HL-60 (cell line): ENCODE results near the gene OR52M1.

ENCODE experiments used
- DNase-seq, 2 experiments: peaks; one replicate each; pipeline ENCODE4 v3.0.0-alpha.2; 2010 to 2020; ENCODE audit warnings: low read depth in 1 of 2, low spot score in 1 of 2
- H3K27ac ChIP-seq: fragments of 250-450 bp; sonication (Bioruptor Pico); replicated peaks from 2 replicates; pipeline ENCODE4 v1.5.1; 2020; ENCODE audit warnings: mild to moderate bottlenecking, moderate library complexity
- H3K27me3 ChIP-seq: fragments of 250-450 bp; sonication (Bioruptor Pico); 2 replicates; pipeline ENCODE4 v1.5.1; 2021; ENCODE audit warnings: mild to moderate bottlenecking, moderate library complexity; ENCODE audit not compliant: insufficient read depth, poor library complexity, severe bottlenecking
- H3K4me3 ChIP-seq: replicated peaks from 2 replicates; pipeline ENCODE4 v1.5.1; 2011; ENCODE audit warnings: mild to moderate bottlenecking, control low read depth, low read length; ENCODE audit not compliant: insufficient read depth
- CTCF ChIP-seq: IDR thresholded peaks from one replicate; pipeline ENCODE4 v1.5.1; 2011; ENCODE audit warnings: low read length, control low read depth, inconsistent platforms; ENCODE audit not compliant: insufficient read depth
- GABPA ChIP-seq: IDR thresholded peaks from 2 replicates; pipeline ENCODE4 v1.6.1; 2012; ENCODE audit warnings: low read depth
- POLR2AphosphoS5 ChIP-seq: IDR thresholded peaks from 2 replicates; pipeline ENCODE4 v1.6.1; 2012; ENCODE audit warnings: low read depth
- REST ChIP-seq: IDR thresholded peaks from 2 replicates; pipeline ENCODE4 v1.6.1; 2012; ENCODE audit warnings: low read depth; ENCODE audit not compliant: insufficient replicate concordance
- SPI1 ChIP-seq: IDR thresholded peaks from 2 replicates; pipeline ENCODE4 v1.6.1; 2012; ENCODE audit warnings: low read depth, mild to moderate bottlenecking, borderline replicate concordance
- long read RNA-seq: library from polyadenylated mRNA; unstranded; transcript quantifications from one replicate; pipeline ENCODE4 v2.0.0, GENCODE V29; 2020

The OR52M1 gene, protein sequence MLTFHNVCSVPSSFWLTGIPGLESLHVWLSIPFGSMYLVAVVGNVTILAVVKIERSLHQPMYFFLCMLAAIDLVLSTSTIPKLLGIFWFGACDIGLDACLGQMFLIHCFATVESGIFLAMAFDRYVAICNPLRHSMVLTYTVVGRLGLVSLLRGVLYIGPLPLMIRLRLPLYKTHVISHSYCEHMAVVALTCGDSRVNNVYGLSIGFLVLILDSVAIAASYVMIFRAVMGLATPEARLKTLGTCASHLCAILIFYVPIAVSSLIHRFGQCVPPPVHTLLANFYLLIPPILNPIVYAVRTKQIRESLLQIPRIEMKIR
- long read RNA-seq, result 0 reads

DNA sequence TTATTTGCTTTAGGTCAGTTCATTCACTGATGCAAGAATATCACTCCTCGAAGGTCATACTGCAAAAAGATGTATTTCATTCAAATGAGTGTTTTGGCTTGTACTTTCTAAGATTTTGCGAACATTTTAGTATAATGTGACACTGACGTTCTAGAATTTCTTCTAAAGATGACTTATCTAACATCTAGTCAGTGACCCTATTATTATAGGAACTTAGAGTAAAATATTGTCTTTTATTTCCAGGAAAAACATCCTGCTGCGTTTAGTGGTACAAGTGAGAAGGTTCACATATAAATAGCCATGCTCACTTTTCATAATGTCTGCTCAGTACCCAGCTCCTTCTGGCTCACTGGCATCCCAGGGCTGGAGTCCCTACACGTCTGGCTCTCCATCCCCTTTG, at the start of gene OR52M1:
TSS of gene OR52M1 (plus strand) at position 301 of the 400 bp plus-strand sequence. CDS start at position 301, 0 bp downstream.
- no peak within 1 kb of the TSS for H3K4me3 ChIP-seq

DNA sequence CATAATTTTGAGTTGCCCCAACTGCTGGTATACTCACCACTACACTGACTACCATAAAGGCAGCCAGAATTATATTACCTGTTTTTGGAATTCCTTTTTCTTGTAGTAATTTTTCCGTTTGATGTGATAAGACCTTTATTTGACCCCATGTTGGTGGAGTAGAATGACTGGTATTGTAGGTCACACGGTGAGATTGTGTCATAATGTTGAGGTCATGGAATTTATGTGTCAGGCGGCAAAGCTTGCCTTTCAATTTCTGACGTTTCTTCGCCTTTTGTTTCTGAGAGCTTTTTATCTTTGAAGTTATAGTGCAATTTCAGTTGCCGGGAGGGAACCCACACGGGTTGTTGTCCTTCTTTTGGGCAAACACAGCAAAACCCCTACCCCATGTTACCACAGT, 49.5 kb upstream of the OR52M1 start:
- TF ChIP-seq POLR2AphosphoS5 (no peak), CTCF (no peak), REST (no peak), GABPA (no peak)
- no peak for DNase-seq
- H3K4me3 ChIP-seq, result no peak overlapping the region
- H3K27me3 ChIP-seq, result no peaks in the 10 kb centered on the region
- no peak overlapping the region for H3K27ac ChIP-seq

More for the DNA sequence above, at the start of gene OR52M1:
- Histone ChIP-seq H3K27ac (no peak within 1 kb of the TSS), H3K27me3 (peaks cover 4% of the 10 kb centered on the region)
- DNase-seq, result no peak
- TF ChIP-seq REST, result no peak
- no peak for TF ChIP-seq GABPA
- no peak for TF ChIP-seq POLR2AphosphoS5
- no peak for TF ChIP-seq SPI1
- no peak for TF ChIP-seq CTCF

DNA sequence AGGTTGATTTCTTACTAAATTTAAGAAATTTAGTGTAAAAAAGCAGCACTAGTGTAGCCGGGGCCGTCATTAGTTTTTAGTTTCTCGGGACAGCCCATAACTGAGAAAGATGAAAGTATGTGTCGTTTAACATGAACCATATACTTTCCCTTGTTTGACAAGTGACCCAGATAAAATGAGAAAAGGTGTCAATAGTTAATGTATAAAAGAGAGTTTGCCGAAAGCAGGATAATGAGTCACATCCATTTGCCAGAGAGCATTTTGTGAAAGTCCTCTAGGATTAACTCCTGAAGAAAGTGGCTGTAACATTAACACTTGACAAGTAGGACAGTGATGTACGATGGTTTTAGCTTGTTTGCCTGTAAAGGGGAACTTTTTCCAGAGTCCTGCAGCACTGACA, 49.0 kb upstream of the OR52M1 start:
- no peak overlapping the region for H3K27ac ChIP-seq
- no peak overlapping the region for H3K4me3 ChIP-seq
- no peak for TF ChIP-seq POLR2AphosphoS5
- TF ChIP-seq REST, result no peak
- no peak for TF ChIP-seq SPI1
- TF ChIP-seq CTCF, result no peak
- no peak for TF ChIP-seq GABPA
- DNase-seq, result no peak
- no peaks in the 10 kb centered on the region for H3K27me3 ChIP-seq
